K562 (cell line): Measurements from ENCODE around the gene ARHGEF4. TPM values are rescaled to one million over a fixed set of nuclear protein-coding genes. Genes with fewer than 3 reads are reported as not detected.

Source experiments
- ATAC-seq: fragments of 200-7000 bp; cut with Tn5 transposase; 3 replicates; pipeline ENCODE4 v1.9.1; 2020; ENCODE audit warnings: moderate library complexity
- BruUV-seq: library from RNA; stranded (reverse); fragments of 400-500 nt; replicated peaks from 2 replicates; lab custom pipeline; 2021; lab: Mats Ljungman, UMichigan
- CTCF ChIA-PET: fragments of 300-600 bp; formaldehyde crosslinking; extraction: SDS; loops from one replicate; lab custom pipeline; 2021; ENCODE audit warnings: low intra/inter-chr PET ratio; lab: Yijun Ruan, JAX
- POLR2A ChIA-PET: fragments of 300-600, 350-650 bp; sonication (Branson Sonifier 250); formaldehyde crosslinking; extraction: SDS; loops from one replicate; lab custom pipeline; 2021; ENCODE audit warnings: antibody characterized with exemption, inconsistent platforms; lab: Yijun Ruan, JAX
- DNase-seq, 4 experiments: peaks; one replicate each; pipeline versions ENCODE4 v3.0.0 to v3.0.0-alpha.2; 2011 to 2018; ENCODE audit warnings: low spot score in 3 of 4, mixed read lengths in 3 of 4; ENCODE audit errors: extremely low read depth in 1 of 4
- FAIRE-seq: peaks from 2 replicates; lab custom pipeline; 2011; peaks lifted over from hg19 to GRCh38; lab: Jason Lieb, UNC
- H2AFZ ChIP-seq: 2 replicates; pipeline ENCODE4 v1.6.0; 2011; ENCODE audit warnings: low read depth, low read length, control low read depth, inconsistent platforms
- H3K27ac ChIP-seq: fragments of 200-600 bp; 3 replicates; pipeline ENCODE4 v1.8.0; 2011; ENCODE audit warnings: low read depth, mild to moderate bottlenecking, control low read depth, inconsistent platforms, low read length, moderate library complexity, mixed read lengths; ENCODE audit errors: extremely low read depth
- H3K27me3 ChIP-seq, 2 experiments: fragments of 300-600 bp in 1 of 2; 2 replicates in 1 of 2; 3 replicates in 1 of 2; pipeline versions ENCODE4 v1.6.0 to v1.8.0; 2011; ENCODE audit warnings: inconsistent platforms in 2 of 2, low read length in 2 of 2, mild to moderate bottlenecking in 1 of 2, mixed read lengths in 1 of 2, moderate library complexity in 1 of 2; ENCODE audit not compliant: control insufficient read depth in 2 of 2, insufficient read depth in 2 of 2
- H3K36me3 ChIP-seq: fragments of 300-600 bp; 3 replicates; pipeline ENCODE4 v1.8.0; 2011; ENCODE audit warnings: mild to moderate bottlenecking, low read length, inconsistent platforms; ENCODE audit not compliant: control insufficient read depth, insufficient read depth
- H3K4me1 ChIP-seq, 2 experiments: fragments of 200-600 bp in 1 of 2; replicated peaks in 1 of 2; 2 replicates in 1 of 2; 3 replicates in 1 of 2; pipeline versions ENCODE4 v1.5.1 to v1.8.0; 2011; ENCODE audit warnings: inconsistent platforms in 2 of 2, low read length in 2 of 2, mild to moderate bottlenecking in 1 of 2, mixed read lengths in 1 of 2, moderate library complexity in 1 of 2; ENCODE audit not compliant: control insufficient read depth in 2 of 2, insufficient read depth in 2 of 2
- H3K4me2 ChIP-seq: 2 replicates; pipeline ENCODE4 v1.6.1; 2011; ENCODE audit warnings: low read length, control low read depth, inconsistent platforms, mixed read lengths; ENCODE audit not compliant: insufficient read depth
- H3K4me3 ChIP-seq: fragments of 200-600 bp; sonication (generic), shearing (Covaris generic); 2 replicates; pipeline ENCODE4 v1.5.1; 2016; ENCODE audit warnings: control low read depth, inconsistent platforms
- H3K79me2 ChIP-seq: fragments of 200-600 bp; 3 replicates; pipeline ENCODE4 v1.8.0; 2011; ENCODE audit warnings: low read length, inconsistent platforms; ENCODE audit not compliant: control insufficient read depth, insufficient read depth
- H3K9ac ChIP-seq, 2 experiments: 2 replicates each; pipeline versions ENCODE4 v1.6.0 to v1.6.1; 2011; ENCODE audit warnings: low read depth in 2 of 2, low read length in 2 of 2, control low read depth in 1 of 2, inconsistent platforms in 1 of 2, mild to moderate bottlenecking in 1 of 2, mixed read lengths in 1 of 2; ENCODE audit not compliant: insufficient read depth in 1 of 2
- H3K9me1 ChIP-seq: one replicate; pipeline ENCODE4 v1.6.0; 2011; ENCODE audit warnings: inconsistent platforms, mild to moderate bottlenecking, low read length, moderate library complexity; ENCODE audit not compliant: control insufficient read depth, insufficient read depth
- H3K9me3 ChIP-seq: replicated peaks from 2 replicates; pipeline ENCODE4 v1.5.1; 2011; ENCODE audit warnings: low read depth, low read length, inconsistent platforms; ENCODE audit not compliant: control insufficient read depth, insufficient read depth
- H4K20me1 ChIP-seq: replicated peaks from 2 replicates; pipeline ENCODE4 v1.6.1; 2011; ENCODE audit warnings: low read length, inconsistent platforms, mixed read lengths; ENCODE audit not compliant: control insufficient read depth, insufficient read depth
- CBX1 ChIP-seq: sonication (generic); IDR thresholded peaks from 2 replicates; pipeline ENCODE4 v1.6.1; 2016; ENCODE audit warnings: antibody characterized with exemption, low read depth, mild to moderate bottlenecking
- FUS ChIP-seq: fragments of 200-400 bp; formaldehyde crosslinking; optimal IDR thresholded peaks from 2 replicates; pipeline ENCODE3; 2017; ENCODE audit warnings: low read depth, low read length
- GATA2 ChIP-seq: sonication (generic); formaldehyde crosslinking; IDR thresholded peaks from 2 replicates; pipeline ENCODE4 v1.4.0; 2020; ENCODE audit warnings: mild to moderate bottlenecking, missing genetic modification reagents
- GMEB1 ChIP-seq: fragments of 250-450 bp; sonication (Bioruptor Pico); IDR thresholded peaks from 2 replicates; pipeline ENCODE4 v1.4.0; 2020; ENCODE audit warnings: mild to moderate bottlenecking
- HMGXB4 ChIP-seq: sonication (generic); formaldehyde crosslinking; IDR thresholded peaks from 2 replicates; pipeline ENCODE4 v1.8.1; 2023; ENCODE audit warnings: mild to moderate bottlenecking, missing genetic modification reagents
- MITF ChIP-seq: IDR thresholded peaks from 2 replicates; pipeline ENCODE4 v1.6.1; 2014; ENCODE audit warnings: antibody characterized with exemption
- NCOA4 ChIP-seq: fragments of 450-650 bp; IDR thresholded peaks from 2 replicates; pipeline ENCODE4 v1.6.1; 2018; ENCODE audit warnings: mild to moderate bottlenecking; ENCODE audit not compliant: partially characterized antibody
- RB1 ChIP-seq: fragments of 450-650 bp; IDR thresholded peaks from 2 replicates; pipeline ENCODE4 v1.6.1; 2017; ENCODE audit warnings: low read depth, mild to moderate bottlenecking
- SIX5 ChIP-seq, 2 experiments: IDR thresholded peaks; 2 replicates each; pipeline ENCODE4 v1.6.1; 2011; ENCODE audit warnings: low read length in 2 of 2, borderline replicate concordance in 1 of 2, low read depth in 1 of 2, mild to moderate bottlenecking in 1 of 2, moderate library complexity in 1 of 2; ENCODE audit not compliant: insufficient read depth in 1 of 2
- SMARCA5 ChIP-seq: fragments of 450-650 bp; IDR thresholded peaks from 2 replicates; pipeline ENCODE4 v1.6.1; 2016
- SMARCC2 ChIP-seq: fragments of 450-650 bp; IDR thresholded peaks from 2 replicates; pipeline ENCODE4 v1.6.1; 2017; ENCODE audit warnings: antibody characterized with exemption, moderate library complexity, mild to moderate bottlenecking, low read depth
- ZNF384 ChIP-seq: IDR thresholded peaks from 2 replicates; pipeline ENCODE4 v1.6.1; 2012; ENCODE audit warnings: low read depth, low read length, improper control_type of control experiment
- ZNF780A ChIP-seq: fragments of 250-450 bp; sonication (Bioruptor Pico); IDR thresholded peaks from 2 replicates; pipeline ENCODE4 v1.5.0; 2021; ENCODE audit warnings: mild to moderate bottlenecking
- WGBS: fragments of 100-300 bp; shearing (Covaris generic); methylation state at CpG from one replicate; pipeline ENCODE4 v1.1.6; 2016; ENCODE audit warnings: low coverage, mixed read lengths; ENCODE audit not compliant: insufficient coverage; ENCODE audit errors: missing lambda C conversion rate; 5-methylcytosine and 5-hydroxymethylcytosine counted together
- in situ Hi-C: fragments of 300-500 bp; cut with MboI; formaldehyde crosslinking; loops from 4 replicates; pipeline ENCODE4 v1.15.0; 2018; ENCODE audit warnings: inconsistent platforms, mixed read lengths
- intact Hi-C: fragments of 100-400 bp; cut with micrococcal nuclease; formaldehyde crosslinking; loops from 2 replicates; pipeline ENCODE4 v1.14.2; 2022
- polyA plus RNA-seq, 8 experiments: library from polyadenylated mRNA; depleted of rRNA in 4 of 8; stranded (reverse) in 5 of 8; unstranded in 3 of 8; fragments of >200 nt; fragmentation: Nextera tagmentation in 2 of 8; fragmentation: Illumina TruSeq in 1 of 8; extraction: Ambion mirVana in 2 of 8; extraction: Trizol in 1 of 8; gene quantifications; 2 replicates each; pipeline versions ENCODE4 v1.2.1 to v1.2.3, GENCODE V29; 2011 to 2014; ENCODE audit warnings: inconsistent platforms in 1 of 8, missing spikeins in 1 of 8
- total RNA-seq, 7 experiments: library from RNA; depleted of rRNA in 6 of 7; stranded (reverse); fragments of >200 nt in 6 of 7; fragmentation: Illumina TruSeq in 2 of 7; extraction: Trizol in 2 of 7; gene quantifications; 2 replicates each; pipeline versions ENCODE4 v1.2.1 to v1.2.3, GENCODE V29; 2011 to 2021; ENCODE audit warnings: low replicate concordance in 1 of 7

ARHGEF4 gene
- total and polyA plus RNA-seq, 9 of the 15 experiments (the other 6 are each of a cell fraction or from before 2014, with no cell fraction given), result not detected

- no peak overlapping the region for H3K27ac ChIP-seq
- peaks cover 4% of the 10 kb centered on the region for H3K9me1 ChIP-seq
- H3K9ac ChIP-seq, result no peak overlapping the region
- intact Hi-C loops, result no loop called here
- H3K4me2 ChIP-seq, result no peak overlapping the region
- FAIRE-seq (no peak), ATAC-seq (no peak), DNase-seq (no peak)
- 93% methylated on average over 6 of the region's 6 CpGs for WGBS
- H3K4me1 ChIP-seq, result peaks cover 0 to 16% of the 10 kb centered on the region in 2 experiments; a peak in 1 of 5 replicates
- H3K27me3 ChIP-seq, result no peaks in the 10 kb centered on the region
- ChIA-PET POLR2A (interaction anchor here (1.2 kb wide), 1 partner anchor 9 kb away, joined by 3 read pairs; no protein-coding TSS in a partner anchor), CTCF (no interaction called here)
- no TSS peak for BruUV-seq
- H3K9me3 ChIP-seq, result no peaks in the 10 kb centered on the region
- peaks cover 71% of the 10 kb centered on the region for H3K36me3 ChIP-seq
- H4K20me1 ChIP-seq, result peaks cover 11% of the 10 kb centered on the region
- no peak overlapping the region for H3K4me3 ChIP-seq
- no peak overlapping the region for H2AFZ ChIP-seq
- no peak for TF ChIP-seq CBX1
- TF ChIP-seq MITF, result no peak
- TF ChIP-seq ZNF780A (CRISPR knock-in tag), result no peak
- TF ChIP-seq FUS, result no peak
- TF ChIP-seq GMEB1, result no peak
- no peak for TF ChIP-seq RB1
- no peak for TF ChIP-seq SIX5 (IDR thresholded peaks at IDR 0.05; ENCODE audit: borderline replicate concordance in 1 of 2, insufficient read depth in 1 of 2, low read depth in 1 of 2, low read length in 2 of 2)
- TF ChIP-seq SMARCC2, result no peak
- TF ChIP-seq NCOA4, result no peak
- no peak for TF ChIP-seq ZNF384
- TF ChIP-seq GATA2, result no peak
- no peak for TF ChIP-seq SMARCA5
- TF ChIP-seq HMGXB4 (CRISPR knock-in tag), result no peak
- H3K79me2 ChIP-seq, result no peaks in the 10 kb centered on the region
- in situ Hi-C loops, result no loop called here
Observed at GRCh38 chr2:131048641-131049040, 211.9 kb downstream of the ARHGEF4 start.
